Measurements from ENCODE around the gene TDO2.

DNA sequence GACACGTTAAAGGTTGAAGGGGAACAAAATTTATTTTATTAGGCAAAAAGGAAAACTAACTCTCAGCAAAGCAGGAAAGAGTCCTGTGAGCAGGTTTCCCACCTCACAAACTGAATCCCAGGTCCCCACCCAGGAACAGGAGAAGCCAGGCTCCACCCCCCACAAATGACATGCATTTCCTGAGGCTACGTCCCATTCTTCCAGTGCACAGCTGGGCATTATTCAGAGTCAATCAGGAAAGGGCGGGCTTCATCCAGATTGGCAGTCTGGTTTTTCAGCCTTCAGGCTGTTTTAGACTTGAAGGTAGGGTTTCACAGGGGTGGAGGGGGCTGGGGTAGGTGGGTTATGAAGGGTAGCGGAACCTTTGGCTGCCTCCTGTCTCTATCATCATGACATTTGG is 25.5 kb upstream of the TDO2 start:
- TF ChIP-seq CTCF (conservative IDR thresholded peaks at IDR 0.05 in 1 of 2, IDR thresholded peaks at IDR 0.05 in 1 of 2; ENCODE audit: low read depth in 1 of 2, low read length in 2 of 2) (no peak), EZH2 (IDR thresholded peaks at IDR 0.05; ENCODE audit: low read length, missing control alignments) (no peak)

Data from fibroblast of lung (primary cell).